ENCODE results near the gene IFITM10. TPM values are rescaled to one million over a fixed set of nuclear protein-coding genes. Genes with fewer than 3 reads are reported as not detected.
A peak's percentile ranks its signal among the peaks of the same experiment; 100 is the strongest.

Gene IFITM10
- total RNA-seq, 1 experiment from 2014 or later = 0.59 TPM

- H3K4me3 Mint-ChIP-seq = peak overlapping the region in 1 of 2 experiments; percentile 31; a peak in 1 of 5 replicates
- Histone ChIP-seq H3K23ac (ENCODE audit: insufficient read length, low read depth, low read length) (no peak overlapping the region), H3K27ac (ENCODE audit: insufficient read length, low read depth, low read length) (no peak overlapping the region), H2BK12ac (ENCODE audit: insufficient read length, low read depth, low read length) (no peak overlapping the region), H3K79me2 (ENCODE audit: insufficient read depth, low read length) (no peaks in the 10 kb centered on the region), H2AFZ (ENCODE audit: low read length) (no peak overlapping the region), H3K79me1 (ENCODE audit: insufficient read depth, low read depth, low read length, poor library complexity, severe bottlenecking) (no peaks in the 10 kb centered on the region), H2BK5ac (ENCODE audit: insufficient read length, low read length) (no peak overlapping the region), H3K4me1 (ENCODE audit: insufficient read depth, low read length) (no peaks in the 10 kb centered on the region), H3K14ac (ENCODE audit: insufficient read depth, low read length) (no peak overlapping the region), H4K91ac (ENCODE audit: insufficient read length, low read depth, low read length) (no peak overlapping the region), H2BK120ac (ENCODE audit: low read depth, low read length, poor library complexity, severe bottlenecking) (no peak overlapping the region), H2AK5ac (ENCODE audit: insufficient read length, low read length) (no peak overlapping the region), H4K8ac (replicated peaks; ENCODE audit: insufficient read length, low read depth, low read length) (no peak overlapping the region), H3K23me2 (ENCODE audit: insufficient read length, low read depth, low read length, poor library complexity, severe bottlenecking) (no peaks in the 10 kb centered on the region), H3K9me3 (ENCODE audit: control insufficient read depth, low read depth, low read length) (no peaks in the 10 kb centered on the region), H3K27me3 (ENCODE audit: insufficient read depth, low read length) (no peaks in the 10 kb centered on the region; the same call in 1 of the 2 replicates), H3K56ac (ENCODE audit: insufficient read length, low read depth, low read length) (no peak overlapping the region), H3K9ac (ENCODE audit: extremely low read depth, insufficient read length, low read length) (no peak overlapping the region), H3K18ac (ENCODE audit: insufficient read length, low read depth, low read length) (no peak overlapping the region), H3K4ac (ENCODE audit: low read depth, low read length) (no peak overlapping the region), H3T11ph (ENCODE audit: low read length) (no peak overlapping the region), H2BK15ac (ENCODE audit: low read depth, low read length) (no peak overlapping the region), H4K5ac (ENCODE audit: insufficient read length, low read depth, low read length) (no peak overlapping the region), H3K4me2 (ENCODE audit: insufficient read depth, insufficient read length, low read length) (no peak overlapping the region), H2BK20ac (ENCODE audit: low read depth, low read length, poor library complexity, severe bottlenecking) (no peak overlapping the region), H4K20me1 (ENCODE audit: control insufficient read depth, insufficient read depth, insufficient read length) (no peaks in the 10 kb centered on the region)
- no peaks in the 10 kb centered on the region for H3K36me3 Mint-ChIP-seq (ENCODE audit: insufficient read depth in 1 of 3, low read depth in 3 of 3)
- peaks cover 60% of the 10 kb centered on the region for H3K27me3 Mint-ChIP-seq (ENCODE audit: low read depth)
- no peak for TF ChIP-seq CTCF (conservative IDR thresholded peaks at IDR 0.05)
- H3K9me3 Mint-ChIP-seq = peaks cover 0 to 9% of the 10 kb centered on the region in 2 experiments; a peak in 3 of 5 replicates
- peaks cover 10 to 16% of the 10 kb centered on the region in 2 experiments for H3K4me1 Mint-ChIP-seq
- no CpG with 5 or more reads among the region's 16 CpGs for WGBS (ENCODE audit: extremely low coverage, insufficient read length, low lambda C conversion rate)
- H3K27ac Mint-ChIP-seq = 0 out of 7 replicates have a peak overlapping the region, but pooled peaks of 1 of the 3 experiments have one; percentile 44
- no peak for DNase-seq
Measured at GRCh38 chr11:1691878-1692707, 58.3 kb downstream of the IFITM10 start.

Measured in H9 (cell line).